Measurements from ENCODE around the gene DYRK1B. TPM values are rescaled to one million over a fixed set of nuclear protein-coding genes. Genes with fewer than 3 reads are reported as not detected.
A peak's percentile ranks its signal among the peaks of the same experiment; 100 is the strongest.

DYRK1B gene
- total and polyA plus RNA-seq, 4 donors: 7.9 to 25.6 (median 20.8) TPM

DNA sequence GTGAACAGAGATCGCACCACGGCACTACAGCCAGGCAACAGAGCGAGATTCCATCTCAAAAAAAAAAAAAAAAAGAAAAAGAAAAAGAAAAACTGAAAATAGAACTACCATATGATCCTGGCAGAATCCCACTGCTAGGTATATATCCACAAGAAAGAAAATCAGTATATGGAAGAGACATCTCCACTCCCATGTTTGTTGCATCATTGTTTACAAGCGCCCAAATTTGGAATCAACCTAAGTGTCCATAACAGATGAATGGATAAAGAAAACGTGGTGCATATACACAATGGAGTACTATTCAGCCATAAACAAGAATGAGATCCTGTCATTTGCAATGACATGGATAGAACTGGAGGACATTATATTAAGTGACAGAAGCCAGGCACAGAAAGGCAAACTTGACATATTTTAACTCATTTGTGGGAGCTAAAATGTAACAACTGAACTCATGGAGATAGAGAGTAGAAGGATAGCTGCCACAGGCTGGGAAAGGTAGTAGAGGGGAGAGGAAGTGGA, 26.1 kb downstream of the DYRK1B start:
- no peaks in the 10 kb centered on the region for H3K4me1 ChIP-seq (ENCODE audit: control insufficient read depth in 5 of 5, insufficient read depth in 5 of 5, low read length in 5 of 5)
- ATAC-seq (ENCODE audit: insufficient read depth, low FRiP score) (no peak), DNase-seq (no peak)
- H3K36me3 ChIP-seq (ENCODE audit: control insufficient read depth in 4 of 4, insufficient read depth in 4 of 4, low read length in 4 of 4): no peaks in the 10 kb centered on the region
- WGBS, 2 donors: 84 to 86% methylated on average over 5 of the region's 5 CpGs
- no peak overlapping the region for H3K9ac ChIP-seq (ENCODE audit: insufficient read depth in 1 of 2, low read length in 2 of 2)
- H3K27ac ChIP-seq (ENCODE audit: low read depth in 1 of 2, low read length in 1 of 2): no peak overlapping the region
- H3K4me3 ChIP-seq: no peak overlapping the region
- TF ChIP-seq, protein P1, sequence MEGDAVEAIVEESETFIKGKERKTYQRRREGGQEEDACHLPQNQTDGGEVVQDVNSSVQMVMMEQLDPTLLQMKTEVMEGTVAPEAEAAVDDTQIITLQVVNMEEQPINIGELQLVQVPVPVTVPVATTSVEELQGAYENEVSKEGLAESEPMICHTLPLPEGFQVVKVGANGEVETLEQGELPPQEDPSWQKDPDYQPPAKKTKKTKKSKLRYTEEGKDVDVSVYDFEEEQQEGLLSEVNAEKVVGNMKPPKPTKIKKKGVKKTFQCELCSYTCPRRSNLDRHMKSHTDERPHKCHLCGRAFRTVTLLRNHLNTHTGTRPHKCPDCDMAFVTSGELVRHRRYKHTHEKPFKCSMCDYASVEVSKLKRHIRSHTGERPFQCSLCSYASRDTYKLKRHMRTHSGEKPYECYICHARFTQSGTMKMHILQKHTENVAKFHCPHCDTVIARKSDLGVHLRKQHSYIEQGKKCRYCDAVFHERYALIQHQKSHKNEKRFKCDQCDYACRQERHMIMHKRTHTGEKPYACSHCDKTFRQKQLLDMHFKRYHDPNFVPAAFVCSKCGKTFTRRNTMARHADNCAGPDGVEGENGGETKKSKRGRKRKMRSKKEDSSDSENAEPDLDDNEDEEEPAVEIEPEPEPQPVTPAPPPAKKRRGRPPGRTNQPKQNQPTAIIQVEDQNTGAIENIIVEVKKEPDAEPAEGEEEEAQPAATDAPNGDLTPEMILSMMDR (IDR thresholded peaks at IDR 0.05; ENCODE audit: control extremely low read depth, extremely low read depth): no peak
- peaks cover 0 to 4% (median 0%) of the 10 kb centered on the region in 3 donors for H3K27me3 ChIP-seq (ENCODE audit: control insufficient read depth in 3 of 3, insufficient read depth in 3 of 3, low read length in 2 of 3)
- H3K9me3 ChIP-seq (ENCODE audit: control insufficient read depth in 4 of 4, insufficient read depth in 3 of 4, low read length in 3 of 4): no peaks in the 10 kb centered on the region

DNA sequence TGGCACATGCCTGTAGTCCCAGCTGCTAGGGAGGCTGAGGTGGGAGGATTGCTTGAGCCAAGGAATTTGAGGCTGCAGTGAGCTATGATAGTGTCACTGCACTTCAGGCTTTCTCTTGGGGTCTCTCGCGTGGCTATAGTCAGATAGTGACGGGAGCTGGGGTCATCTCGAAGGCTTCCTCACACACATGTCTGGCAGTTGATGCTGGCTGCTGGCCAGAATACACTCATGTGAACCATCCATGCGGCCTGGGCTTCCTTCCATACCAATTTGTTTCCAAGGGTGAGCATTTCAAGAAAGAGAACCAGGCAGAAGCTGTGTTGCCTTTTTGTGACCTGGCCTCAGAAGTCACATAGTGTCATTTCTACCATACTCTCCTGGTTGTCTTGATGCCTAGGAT, 28.9 kb downstream of the DYRK1B start:
- TF ChIP-seq, protein P1 (IDR thresholded peaks at IDR 0.05; ENCODE audit: control extremely low read depth, extremely low read depth): no peak
- DNase-seq (peak in 1 of 3 donors; percentile 24), ATAC-seq (ENCODE audit: insufficient read depth, low FRiP score) (no peak)
- Histone ChIP-seq H3K4me3 (no peak overlapping the region), H3K9ac (ENCODE audit: insufficient read depth in 1 of 2, low read length in 2 of 2) (no peak overlapping the region), H3K9me3 (ENCODE audit: control insufficient read depth in 4 of 4, insufficient read depth in 3 of 4, low read length in 3 of 4) (no peaks in the 10 kb centered on the region), H3K27ac (ENCODE audit: low read depth in 1 of 2, low read length in 1 of 2) (no peak overlapping the region), H3K4me1 (ENCODE audit: control insufficient read depth in 5 of 5, insufficient read depth in 5 of 5, low read length in 5 of 5) (no peaks in the 10 kb centered on the region), H3K27me3 (ENCODE audit: control insufficient read depth in 3 of 3, insufficient read depth in 3 of 3, low read length in 2 of 3) (peaks cover 0 to 6% (median 0%) of the 10 kb centered on the region in 3 donors), H3K36me3 (ENCODE audit: control insufficient read depth in 4 of 4, insufficient read depth in 4 of 4, low read length in 4 of 4) (no peaks in the 10 kb centered on the region)
- WGBS, 2 donors: 47 to 54% methylated on average over 5 of the region's 5 CpGs

DNA sequence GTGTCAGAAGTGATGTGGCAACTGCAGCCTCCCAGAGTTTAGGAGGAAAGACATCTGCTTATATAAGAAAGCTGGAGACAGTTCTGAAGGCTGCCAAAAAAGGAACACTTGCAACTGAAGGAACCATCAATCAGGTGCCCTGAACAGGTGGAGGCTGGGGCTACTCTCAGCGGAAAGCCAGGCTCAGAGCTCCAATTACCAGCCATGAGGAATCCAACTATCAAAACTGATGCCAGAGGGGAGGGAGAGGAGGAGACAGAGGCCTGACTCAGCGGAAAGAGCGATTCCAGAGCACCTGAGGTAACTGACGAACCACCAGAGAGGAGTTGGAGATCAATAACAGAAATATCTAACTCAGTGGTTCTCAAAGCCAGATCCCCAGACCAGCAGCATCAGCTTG, 31.0 kb downstream of the DYRK1B start:
- no peak for ATAC-seq (ENCODE audit: insufficient read depth, low FRiP score)
- no peak overlapping the region for H3K27ac ChIP-seq (ENCODE audit: low read depth in 1 of 2, low read length in 1 of 2)
- 30 to 49% methylated on average over 4 of the region's 4 CpGs for WGBS, 2 donors
- H3K9me3 ChIP-seq (ENCODE audit: control insufficient read depth in 4 of 4, insufficient read depth in 3 of 4, low read length in 3 of 4): no peaks in the 10 kb centered on the region
- H3K4me3 ChIP-seq: no peak overlapping the region
- no peaks in the 10 kb centered on the region for H3K36me3 ChIP-seq (ENCODE audit: control insufficient read depth in 4 of 4, insufficient read depth in 4 of 4, low read length in 4 of 4)
- TF ChIP-seq, protein P1 (IDR thresholded peaks at IDR 0.05; ENCODE audit: control extremely low read depth, extremely low read depth): no peak
- DNase-seq: no peak
- no peak overlapping the region for H3K9ac ChIP-seq (ENCODE audit: insufficient read depth in 1 of 2, low read length in 2 of 2)
- H3K4me1 ChIP-seq (ENCODE audit: control insufficient read depth in 5 of 5, insufficient read depth in 5 of 5, low read length in 5 of 5): no peaks in the 10 kb centered on the region
- peaks cover 0 to 6% (median 0%) of the 10 kb centered on the region in 3 donors for H3K27me3 ChIP-seq (ENCODE audit: control insufficient read depth in 3 of 3, insufficient read depth in 3 of 3, low read length in 2 of 3)

DNA sequence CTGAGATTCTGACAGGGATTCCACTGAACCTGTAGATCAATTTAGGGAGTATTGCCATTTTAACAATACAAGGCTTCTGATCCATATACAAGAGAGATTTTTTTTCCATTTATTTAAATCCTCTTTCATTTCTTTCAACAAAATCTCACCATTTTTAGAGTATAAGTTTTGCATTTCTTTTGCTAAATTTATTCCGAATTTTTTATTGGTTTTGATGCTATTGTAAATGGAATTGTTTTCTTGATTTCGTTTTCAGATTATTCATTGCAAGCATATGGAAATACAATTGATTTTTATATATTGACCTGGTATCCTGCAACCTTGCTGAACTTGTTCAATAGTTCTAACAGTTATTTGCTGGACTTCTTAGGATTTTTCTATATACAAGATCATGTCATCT, 36.9 kb downstream of the DYRK1B start:
- ATAC-seq (ENCODE audit: insufficient read depth, low FRiP score): no peak
- 63 to 82% methylated on average over 2 of the region's 2 CpGs for WGBS, 2 donors
- H3K27me3 ChIP-seq (ENCODE audit: control insufficient read depth in 3 of 3, insufficient read depth in 3 of 3, low read length in 2 of 3): peaks cover 0 to 9% (median 0%) of the 10 kb centered on the region in 3 donors

More for the DNA sequence above, 36.9 kb downstream of the DYRK1B start:
- H3K9ac ChIP-seq (ENCODE audit: insufficient read depth in 1 of 2, low read length in 2 of 2): no peak overlapping the region
- TF ChIP-seq, protein P1 (IDR thresholded peaks at IDR 0.05; ENCODE audit: control extremely low read depth, extremely low read depth): no peak
- H3K4me3 ChIP-seq: no peak overlapping the region
- H3K27ac ChIP-seq (ENCODE audit: low read depth in 1 of 2, low read length in 1 of 2): no peak overlapping the region
- H3K36me3 ChIP-seq (ENCODE audit: control insufficient read depth in 4 of 4, insufficient read depth in 4 of 4, low read length in 4 of 4): no peaks in the 10 kb centered on the region
- no peak for DNase-seq
- H3K9me3 ChIP-seq (ENCODE audit: control insufficient read depth in 4 of 4, insufficient read depth in 3 of 4, low read length in 3 of 4): peaks cover 0 to 1% (median 0%) of the 10 kb centered on the region in 4 donors
- no peaks in the 10 kb centered on the region for H3K4me1 ChIP-seq (ENCODE audit: control insufficient read depth in 5 of 5, insufficient read depth in 5 of 5, low read length in 5 of 5)
